Epithelial cell of esophagus (primary cell): ENCODE measurements around the gene ADTRP.
A peak's percentile ranks its signal among the peaks of the same experiment; 100 is the strongest.
"Not testable (repeated sequence)": the region's sequence is repeated elsewhere in the genome, so short reads cannot be mapped to it uniquely, and the experiment has no call there.

Experiments used
- DNase-seq: peaks from one replicate; pipeline ENCODE4 v3.0.0; 2010; ENCODE audit warnings: low read depth
- H3K4me3 ChIP-seq: 2 replicates; pipeline ENCODE4 v1.5.1; 2011; ENCODE audit warnings: mild to moderate bottlenecking, low read length, control low read depth
- TF ChIP-seq, protein P1 (sequence below): IDR thresholded peaks from 2 replicates; pipeline ENCODE4 v1.5.1; 2011; ENCODE audit warnings: low read depth, mild to moderate bottlenecking, low read length, control low read depth, inconsistent platforms; ENCODE audit not compliant: insufficient read depth; ENCODE audit errors: missing control alignments

Gene ADTRP

DNA sequence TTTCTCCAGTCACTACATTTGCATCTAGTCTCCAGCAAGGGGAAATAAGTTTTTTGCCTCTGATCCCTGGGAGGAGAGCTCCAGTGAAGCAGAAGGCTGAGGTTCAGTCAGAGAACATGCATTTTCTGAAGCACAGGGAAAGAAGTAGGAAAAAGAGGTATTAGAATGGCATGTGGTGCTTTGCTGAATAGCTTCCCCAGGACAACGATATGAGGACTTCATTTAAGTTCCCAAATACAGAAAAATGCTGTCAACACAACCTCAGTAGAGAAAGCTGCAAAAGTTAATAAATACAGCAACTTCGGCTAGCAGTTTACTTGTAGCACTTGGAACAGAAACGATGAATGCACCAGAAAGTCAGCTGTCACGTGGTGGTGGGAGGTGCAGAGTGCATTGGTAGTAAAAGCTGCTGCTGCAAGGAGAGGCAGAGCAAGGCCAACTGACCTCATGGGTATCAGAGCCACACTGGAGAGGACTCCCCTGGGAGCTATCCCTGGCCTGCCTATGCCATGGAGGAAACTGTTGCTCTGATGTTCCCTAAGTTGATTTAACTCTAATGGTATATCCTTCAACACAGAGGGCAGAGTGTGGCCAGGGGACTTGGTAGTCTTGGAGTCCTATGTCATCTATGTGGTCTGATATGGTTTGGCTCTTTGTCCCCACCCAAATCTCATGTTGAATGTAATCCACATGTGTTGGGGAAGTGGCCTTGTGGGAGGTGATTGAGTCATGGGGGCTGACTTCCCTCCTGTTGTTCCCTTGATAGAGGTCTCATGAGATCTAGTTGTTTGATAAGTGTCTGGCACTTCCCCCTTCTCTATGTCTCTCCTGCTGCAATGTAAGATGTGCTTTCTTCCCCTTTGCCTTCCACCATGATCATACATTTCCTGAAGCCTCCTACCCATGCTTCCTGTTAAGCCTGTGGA lies 85.9 kb downstream of the ADTRP start:
- no peak overlapping the region for H3K4me3 ChIP-seq
- TF ChIP-seq, protein P1, sequence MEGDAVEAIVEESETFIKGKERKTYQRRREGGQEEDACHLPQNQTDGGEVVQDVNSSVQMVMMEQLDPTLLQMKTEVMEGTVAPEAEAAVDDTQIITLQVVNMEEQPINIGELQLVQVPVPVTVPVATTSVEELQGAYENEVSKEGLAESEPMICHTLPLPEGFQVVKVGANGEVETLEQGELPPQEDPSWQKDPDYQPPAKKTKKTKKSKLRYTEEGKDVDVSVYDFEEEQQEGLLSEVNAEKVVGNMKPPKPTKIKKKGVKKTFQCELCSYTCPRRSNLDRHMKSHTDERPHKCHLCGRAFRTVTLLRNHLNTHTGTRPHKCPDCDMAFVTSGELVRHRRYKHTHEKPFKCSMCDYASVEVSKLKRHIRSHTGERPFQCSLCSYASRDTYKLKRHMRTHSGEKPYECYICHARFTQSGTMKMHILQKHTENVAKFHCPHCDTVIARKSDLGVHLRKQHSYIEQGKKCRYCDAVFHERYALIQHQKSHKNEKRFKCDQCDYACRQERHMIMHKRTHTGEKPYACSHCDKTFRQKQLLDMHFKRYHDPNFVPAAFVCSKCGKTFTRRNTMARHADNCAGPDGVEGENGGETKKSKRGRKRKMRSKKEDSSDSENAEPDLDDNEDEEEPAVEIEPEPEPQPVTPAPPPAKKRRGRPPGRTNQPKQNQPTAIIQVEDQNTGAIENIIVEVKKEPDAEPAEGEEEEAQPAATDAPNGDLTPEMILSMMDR, result no peak
- DNase-seq, result no peak

DNA sequence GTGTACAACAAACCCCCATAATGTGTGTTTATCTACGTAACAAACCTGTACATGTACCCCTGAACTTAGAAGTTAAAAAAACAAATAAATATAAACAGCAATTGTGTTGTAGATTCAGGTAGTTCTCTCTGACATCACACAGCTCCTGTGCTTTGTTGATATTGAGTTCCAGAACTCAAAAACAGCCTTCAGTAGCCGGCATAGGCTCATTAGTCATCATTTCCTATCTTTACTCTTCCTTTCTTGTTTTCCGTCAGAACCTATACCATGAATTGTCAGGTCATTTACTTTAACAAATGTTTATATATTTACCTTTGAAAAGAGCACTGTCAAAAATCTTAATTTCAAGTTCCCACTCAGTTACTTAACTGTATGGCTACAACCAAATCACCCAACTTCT lies 88.8 kb downstream of the ADTRP start:
- TF ChIP-seq, protein P1, result no peak
- DNase-seq, result no peak
- no peak overlapping the region for H3K4me3 ChIP-seq

DNA sequence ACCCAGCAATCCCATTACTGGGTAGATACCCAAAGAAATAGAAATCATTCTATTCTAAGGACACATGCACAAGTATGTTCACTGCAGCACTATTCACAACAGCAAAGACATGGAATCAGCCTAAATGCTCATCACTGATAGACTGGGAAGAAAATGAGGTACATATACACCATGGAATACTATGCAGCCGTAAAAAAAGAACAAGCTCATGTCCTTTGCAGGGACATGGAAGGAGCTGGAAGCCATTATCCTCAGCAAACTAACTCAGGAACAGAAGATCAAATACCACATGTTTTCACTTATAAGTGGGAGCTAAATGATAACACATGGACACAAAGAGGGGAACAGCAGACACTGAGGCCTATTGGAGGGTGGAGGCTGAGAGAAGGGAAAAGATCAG lies 89.2 kb downstream of the ADTRP start:
- not testable (repeated sequence) for H3K4me3 ChIP-seq, DNase-seq

DNA sequence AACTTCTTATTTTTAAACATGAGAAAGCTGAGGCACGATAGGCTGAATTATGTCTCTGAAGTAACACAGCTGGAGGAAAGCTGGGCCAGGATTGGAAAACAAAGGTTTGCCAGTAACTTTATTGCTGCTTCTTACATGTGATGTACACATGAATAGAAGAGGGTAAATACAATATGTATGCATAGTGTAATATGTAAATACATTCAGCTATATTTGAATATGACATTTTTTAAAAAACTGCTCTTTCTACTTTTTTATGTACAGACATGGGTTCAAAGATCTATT lies 90.2 kb downstream of the ADTRP start:
- no peak for DNase-seq
- H3K4me3 ChIP-seq, result no peak overlapping the region
- TF ChIP-seq, protein P1, result no peak

DNA sequence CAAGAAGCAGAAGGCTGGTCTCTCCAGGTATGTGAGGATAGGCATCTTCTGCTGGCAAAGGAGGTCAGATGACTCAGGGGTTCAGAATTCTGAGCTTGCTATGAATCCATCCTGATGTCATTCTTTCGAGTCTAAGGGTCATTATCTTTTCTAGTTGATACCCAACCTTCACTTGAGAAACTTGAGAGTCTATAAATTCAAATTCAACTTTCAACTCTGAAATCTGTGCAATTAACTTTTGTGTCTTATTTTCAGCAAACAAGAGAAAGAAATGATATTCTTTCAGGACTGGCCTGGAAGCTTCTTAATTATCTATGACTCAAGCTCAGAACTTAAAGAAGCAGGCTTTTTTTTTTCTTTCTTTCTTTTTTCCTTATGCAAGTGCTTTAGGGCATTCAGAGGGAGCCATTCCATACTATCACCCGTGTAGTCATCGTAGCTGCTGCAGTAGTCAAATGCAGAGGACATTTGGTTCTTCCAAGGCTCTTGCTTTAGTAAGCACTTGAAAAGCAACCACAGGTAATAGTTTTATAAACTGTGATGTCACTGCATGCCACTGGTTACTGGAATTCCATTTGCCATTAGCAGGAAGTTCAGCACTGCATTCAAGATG lies 93.0 kb downstream of the ADTRP start:
- peak; percentile 90 for DNase-seq
- H3K4me3 ChIP-seq, result no peak overlapping the region
- TF ChIP-seq, protein P1, result no peak

DNA sequence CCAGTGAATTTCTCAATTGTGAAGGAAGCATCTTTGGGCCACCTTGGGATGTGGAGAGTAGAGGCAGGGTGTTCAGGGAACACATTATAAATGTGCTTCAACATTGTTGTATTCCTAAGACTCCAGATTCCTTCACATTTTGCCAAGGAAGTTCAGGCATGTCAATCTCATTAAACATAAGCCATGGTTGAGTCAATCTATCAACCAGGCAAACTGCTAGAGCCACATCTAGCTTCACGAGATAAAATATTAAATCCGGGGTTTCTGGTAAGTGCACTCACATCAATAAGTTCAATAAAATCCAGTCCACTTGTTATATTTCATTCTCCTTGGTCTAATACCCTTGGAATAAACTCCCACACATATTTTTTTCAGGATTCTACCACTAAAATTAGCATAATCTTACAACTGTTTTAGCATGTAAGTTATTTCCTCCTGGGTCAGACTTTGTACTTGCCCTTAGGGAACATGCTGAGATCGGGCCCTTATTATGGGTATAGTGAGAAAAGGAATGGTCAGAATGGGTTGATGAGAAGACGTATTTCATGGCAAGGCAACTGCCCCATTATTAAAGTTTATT lies 93.6 kb downstream of the ADTRP start:
- TF ChIP-seq, protein P1, result no peak
- no peak for DNase-seq
- H3K4me3 ChIP-seq, result no peak overlapping the region

DNA sequence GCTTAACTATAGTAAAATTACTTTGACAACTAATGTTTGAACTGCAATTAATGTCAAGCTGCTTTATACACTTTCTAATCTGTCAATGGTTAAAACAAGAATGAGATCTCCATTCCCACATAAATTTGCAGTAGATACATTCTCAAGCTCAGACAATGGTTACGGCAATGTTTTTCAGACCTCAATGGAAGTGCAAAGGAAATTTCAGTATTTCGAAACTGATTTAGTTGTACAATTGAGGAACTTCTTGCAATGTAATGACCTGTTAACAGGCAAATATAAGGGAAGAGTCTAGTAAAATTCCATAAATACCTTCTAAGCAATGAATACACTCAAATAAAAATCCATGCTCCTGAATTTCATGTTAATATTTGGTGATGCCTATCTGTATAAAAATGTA lies 94.7 kb downstream of the ADTRP start:
- no peak for DNase-seq

More for the DNA sequence above, 94.7 kb downstream of the ADTRP start:
- TF ChIP-seq, protein P1, result no peak
- H3K4me3 ChIP-seq, result no peak overlapping the region
